GM19240 (cell line): ENCODE results near the gene TAS2R38.
"Not testable (repeated sequence)": the region's sequence is repeated elsewhere in the genome, so short reads cannot be mapped to it uniquely, and the experiment has no call there.

Experiments
- DNase-seq: peaks from one replicate; pipeline ENCODE4 v3.0.0; 2011; ENCODE audit warnings: low spot score; ENCODE audit not compliant: insufficient read length

TAS2R38 gene

DNA sequence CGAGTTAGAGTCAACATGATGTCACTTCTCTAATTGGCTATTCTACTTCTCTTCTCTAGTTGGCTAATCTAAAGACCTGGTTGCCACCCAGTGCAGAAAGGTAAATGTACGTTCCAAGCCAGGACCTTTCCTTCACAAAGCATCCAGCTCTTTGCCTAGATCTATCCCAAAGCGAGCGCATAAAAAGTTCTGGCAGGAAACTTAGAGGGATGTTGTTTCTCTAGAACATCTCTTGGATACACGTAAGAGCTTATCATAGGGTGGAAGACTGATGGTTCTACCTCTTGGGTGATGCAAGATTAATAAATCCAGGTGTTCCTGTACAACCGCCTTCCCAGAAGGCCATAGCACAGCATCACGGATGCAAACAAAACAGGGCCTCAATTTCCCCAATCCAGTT is at the start of gene TAS2R38:
Gene TAS2R38, minus strand, starts transcription at position 101 of the 400 bp plus-strand sequence. Its CDS starts 84 bp downstream, at position 17.
- no peak for DNase-seq

DNA sequence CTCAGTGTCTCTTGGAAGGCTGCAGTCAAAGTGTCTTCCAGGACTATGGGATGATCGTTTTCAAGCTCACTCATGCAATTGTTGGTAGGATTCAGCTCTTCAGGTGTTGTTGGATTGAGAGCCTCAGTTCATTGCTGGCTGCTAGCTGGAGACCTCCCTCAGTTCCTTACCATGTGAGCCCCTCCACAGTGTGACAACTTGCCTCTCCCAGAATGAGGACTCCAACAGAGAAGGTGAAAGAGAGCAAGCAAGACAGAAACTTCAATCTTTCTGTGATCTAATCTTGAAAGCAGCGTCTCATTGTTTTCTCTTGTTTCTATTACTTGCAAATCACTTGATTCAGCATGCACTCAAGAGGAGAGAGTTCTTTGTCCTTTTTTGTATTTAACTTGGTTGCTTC is 44.6 kb upstream of the TAS2R38 start:
- DNase-seq: no peak

- DNase-seq: no peak
These were observed 43.9 kb upstream of the TAS2R38 start for GRCh38 chr7:142017451-142017850.

- DNase-seq: no peak
These were observed 39.4 kb upstream of the TAS2R38 start for GRCh38 chr7:142012825-142013511.

DNA sequence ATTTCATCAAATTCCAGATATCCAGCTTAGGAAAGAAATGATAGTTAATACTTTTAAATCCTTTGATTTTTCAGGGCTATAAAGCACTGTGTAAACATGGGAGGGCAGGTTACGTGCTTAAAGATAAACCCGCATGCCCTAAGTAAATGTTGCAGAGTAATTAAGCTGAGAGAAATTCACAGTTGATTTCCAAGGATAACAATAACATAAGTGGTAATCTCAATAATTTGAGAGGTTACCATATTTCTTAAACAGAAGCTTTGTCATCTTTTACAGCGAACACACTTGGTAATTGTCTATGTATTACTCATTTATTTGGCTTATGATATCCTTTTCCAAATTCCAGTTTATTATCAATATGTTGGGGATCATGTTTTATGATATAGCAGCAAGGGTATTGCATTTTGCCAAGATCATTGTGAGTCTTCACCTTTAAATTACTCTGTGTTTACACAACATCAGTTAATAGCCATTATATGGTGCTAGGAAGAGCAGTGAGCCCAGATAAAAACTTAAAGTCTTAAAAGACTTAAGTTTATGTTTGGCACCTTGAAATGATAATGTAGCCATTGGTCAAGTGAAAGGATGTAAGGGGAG is 37.5 kb upstream of the TAS2R38 start:
- no peak for DNase-seq

GRCh38 chr7:142009187-142009586 is 35.6 kb upstream of the TAS2R38 start:
- DNase-seq: no peak

- DNase-seq: no peak
These were observed 33.0 kb upstream of the TAS2R38 start for GRCh38 chr7:142006577-142006976.

DNA sequence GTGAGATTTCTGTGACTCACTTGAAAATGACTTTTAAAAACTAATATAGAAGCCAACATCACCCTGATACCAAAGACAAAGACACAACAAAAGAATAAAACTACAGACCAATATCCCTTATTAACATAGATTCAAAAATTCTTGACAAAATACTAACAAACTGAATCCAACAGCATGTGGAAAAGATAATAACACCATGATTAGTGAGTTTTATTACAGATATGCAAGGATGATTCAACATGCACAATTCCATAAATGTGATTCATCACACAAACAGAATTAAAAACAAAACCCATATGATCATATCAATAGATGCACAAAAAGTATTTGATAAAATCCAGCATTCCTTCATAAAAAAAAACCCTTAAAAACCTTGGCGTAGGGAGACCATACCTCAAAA is 28.6 kb upstream of the TAS2R38 start:
- DNase-seq: no peak

- DNase-seq: no peak
These were observed 27.7 kb upstream of the TAS2R38 start for GRCh38 chr7:142001163-142001874.

GRCh38 chr7:142000244-142000643 is 26.7 kb upstream of the TAS2R38 start:
- DNase-seq: no peak

- no peak for DNase-seq
These were observed 25.6 kb upstream of the TAS2R38 start for GRCh38 chr7:141999058-141999623.

GRCh38 chr7:141993354-141993753 is 19.8 kb upstream of the TAS2R38 start:
- DNase-seq: no peak

DNA sequence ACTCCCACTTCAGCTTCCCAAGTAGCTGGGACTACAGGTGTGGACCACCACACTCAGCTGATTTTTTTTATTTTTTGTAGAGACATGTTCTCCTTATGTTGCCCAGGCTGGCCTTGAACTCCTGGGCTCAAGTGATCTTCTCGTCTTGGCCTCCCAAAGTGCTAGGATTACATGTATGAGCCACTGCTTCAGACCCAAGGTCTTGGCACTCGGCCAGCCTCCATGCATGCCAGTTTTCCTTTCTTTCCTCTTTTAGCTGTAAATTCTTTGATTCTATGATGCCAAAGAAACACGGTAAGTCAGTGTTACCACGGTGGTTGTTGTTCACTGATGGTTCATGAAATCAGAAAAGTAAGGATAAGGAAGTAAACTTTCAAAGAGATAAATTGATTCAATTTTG is 19.1 kb upstream of the TAS2R38 start:
- no peak for DNase-seq

DNA sequence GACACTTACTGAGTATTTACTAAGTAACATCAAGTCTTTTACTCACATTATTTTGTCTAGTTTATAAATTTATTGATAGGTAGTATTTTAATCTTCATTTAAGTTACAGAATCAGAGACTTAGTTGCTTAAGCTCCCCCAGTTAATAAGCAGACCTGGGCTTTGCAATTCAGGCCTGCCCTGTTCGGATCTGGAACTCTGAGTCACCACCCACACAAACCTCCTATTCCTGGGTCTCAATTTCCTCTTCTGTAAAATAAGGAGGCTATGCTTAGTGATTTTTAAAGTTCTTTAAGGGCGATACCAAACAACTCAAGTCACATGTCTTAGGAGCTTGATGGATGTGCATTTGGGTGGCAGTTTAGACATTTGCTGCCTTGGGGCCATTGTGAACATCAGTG is 18.6 kb upstream of the TAS2R38 start:
- no peak for DNase-seq

DNA sequence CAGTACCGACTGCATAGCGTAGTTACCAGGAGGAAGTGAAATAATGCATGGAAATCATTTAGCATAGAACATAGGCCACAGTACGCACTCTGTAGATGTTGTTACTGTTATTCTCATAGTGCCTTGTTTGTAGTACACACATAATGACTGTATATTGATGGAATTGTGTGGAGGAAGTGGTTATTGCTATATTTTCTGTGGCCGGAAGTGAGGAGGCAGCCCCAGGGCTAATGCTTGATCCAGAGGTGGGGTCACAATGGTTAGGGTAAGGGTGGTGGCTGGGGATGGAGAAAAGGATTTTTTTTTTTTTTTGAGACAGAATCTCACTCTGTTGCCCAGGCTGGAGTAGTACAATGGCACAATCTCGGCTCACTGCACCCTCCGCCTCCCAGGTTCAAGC is 17.6 kb upstream of the TAS2R38 start:
- no peak for DNase-seq

DNA sequence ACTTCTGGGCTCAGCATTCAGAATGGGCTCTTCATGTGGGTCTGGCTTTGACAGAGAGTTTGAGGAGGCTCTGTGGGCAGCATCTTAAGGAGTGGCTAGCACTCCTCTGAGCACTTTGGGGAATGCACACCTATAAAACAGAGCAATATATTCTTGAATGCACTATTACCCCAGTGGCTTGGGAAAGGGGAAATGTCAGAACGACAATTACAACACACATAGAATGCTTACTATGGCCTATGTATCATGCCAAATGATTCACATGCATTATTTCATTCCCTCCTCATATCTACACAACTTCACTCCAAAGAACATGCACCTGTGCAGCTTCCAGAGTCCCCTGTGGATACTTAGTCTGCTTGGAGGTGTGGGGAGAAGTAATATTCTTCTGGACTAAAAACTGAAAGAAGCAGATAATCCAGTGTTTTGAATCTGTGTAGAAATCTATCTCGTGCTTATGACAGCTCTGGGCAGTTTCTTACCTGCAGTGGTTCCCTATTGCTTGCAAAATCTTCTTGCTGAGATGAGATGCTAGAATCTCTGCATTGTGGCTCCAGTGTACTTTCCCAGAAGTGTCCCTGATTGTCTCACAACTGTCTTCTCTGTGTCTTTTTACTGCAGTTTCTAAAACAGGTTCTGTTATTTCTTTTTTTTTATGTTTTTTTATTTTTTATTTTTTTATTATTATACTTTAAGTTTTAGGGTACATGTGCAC is 16.6 kb upstream of the TAS2R38 start:
- DNase-seq: no peak

- DNase-seq: not testable (repeated sequence)
These were observed 14.2 kb upstream of the TAS2R38 start for GRCh38 chr7:141987803-141988202.

- no peak for DNase-seq
These were observed 13.3 kb upstream of the TAS2R38 start for GRCh38 chr7:141986923-141987322.

DNA sequence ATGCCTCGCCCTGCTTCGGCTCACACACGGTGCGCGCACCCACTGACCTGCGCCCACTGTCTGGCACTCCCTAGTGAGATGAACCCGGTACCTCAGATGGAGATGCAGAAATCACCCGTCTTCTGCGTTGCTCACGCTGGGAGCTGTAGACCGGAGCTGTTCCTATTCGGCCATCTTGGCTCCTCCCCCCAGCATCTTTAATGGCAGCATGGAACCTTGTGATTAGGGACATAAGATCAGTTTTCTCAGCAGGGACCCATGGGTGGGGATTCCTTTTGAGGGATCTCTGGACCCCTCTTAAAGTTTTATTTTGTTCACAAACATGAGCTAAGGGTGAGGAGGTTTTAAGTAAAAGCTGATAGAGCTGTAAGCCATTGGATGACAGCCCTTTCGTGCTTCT is 12.4 kb upstream of the TAS2R38 start:
- not testable (repeated sequence) for DNase-seq

DNA sequence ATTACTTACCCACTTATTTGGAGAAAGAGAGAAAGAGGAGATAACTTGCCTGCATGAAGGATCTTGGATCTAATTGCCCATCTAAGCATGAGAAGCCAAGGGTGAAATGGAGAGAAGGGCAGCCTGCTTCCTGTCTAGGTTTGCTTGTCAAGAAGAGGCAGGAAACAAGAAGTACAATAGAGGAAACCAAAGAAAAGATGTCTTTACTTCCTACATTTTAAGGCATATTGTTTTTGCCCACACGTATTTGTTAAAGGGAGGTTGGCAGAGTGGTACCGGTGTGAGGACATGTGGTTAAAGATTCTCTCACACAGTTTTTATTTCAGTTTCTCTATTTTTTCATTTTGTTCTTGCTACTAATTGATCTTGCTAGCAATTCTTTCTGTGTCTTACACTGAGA is 6.0 kb upstream of the TAS2R38 start:
- no peak for DNase-seq

DNA sequence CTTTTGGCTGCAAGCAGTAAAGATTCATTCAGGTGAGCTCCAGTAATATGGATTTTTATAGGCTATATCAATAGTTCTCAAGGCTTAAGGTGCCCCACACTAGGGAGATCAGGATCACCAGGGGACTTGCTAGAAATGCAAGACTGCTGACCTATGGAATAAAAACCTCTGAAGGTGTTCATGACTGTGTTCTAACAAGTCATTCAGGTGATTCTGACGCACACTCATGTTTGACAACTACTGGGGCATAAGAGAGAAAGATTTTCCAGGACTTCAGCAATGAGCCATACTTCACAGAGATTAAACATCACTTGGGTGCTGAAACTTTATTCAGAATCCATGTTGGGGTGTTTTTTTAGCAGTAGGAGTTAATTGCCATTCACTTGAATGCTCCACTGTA is 4.8 kb upstream of the TAS2R38 start:
- DNase-seq: no peak
